SU-DHL-6 (cell line): ENCODE measurements around the gene PTGR1.

ENCODE experiments used
- CTCF ChIP-seq: fragments of 200-600 bp; sonication (generic); IDR thresholded peaks from one replicate; pipeline ENCODE4 v1.5.1; 2017; ENCODE audit warnings: antibody characterized with exemption, mild to moderate bottlenecking, low read length, moderate library complexity; ENCODE audit not compliant: insufficient read depth, poor library complexity, severe bottlenecking
- EZH2phosphoT487 ChIP-seq: fragments of 200-600 bp; sonication (generic), shearing (Covaris generic); conservative IDR thresholded peaks from 2 replicates; pipeline ENCODE4 v1.6.1; 2018; ENCODE audit warnings: mild to moderate bottlenecking, antibody characterized with exemption, low read length, moderate library complexity, mixed read lengths

DNA sequence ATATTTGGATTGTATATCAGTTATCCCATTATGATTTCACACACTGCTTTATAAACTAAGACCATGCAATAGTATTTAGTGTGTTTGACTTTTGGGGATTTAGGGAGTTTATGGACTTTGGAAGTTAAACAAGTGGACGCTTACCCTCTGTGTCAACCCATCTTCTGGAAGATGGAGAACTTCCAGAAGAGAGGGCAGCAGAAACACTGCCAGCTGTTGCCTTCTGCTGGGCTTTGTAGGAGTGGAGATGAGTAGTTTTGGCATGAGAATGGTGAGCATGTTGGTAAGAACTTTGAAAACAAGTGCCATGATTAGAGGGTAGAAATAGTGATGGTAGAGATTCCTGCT lies 33.9 kb upstream of the PTGR1 start:
- no peak for TF ChIP-seq EZH2phosphoT487
- TF ChIP-seq CTCF = no peak
